GM12891 (cell line): Measurements from ENCODE around the gene SPDYE6.
"Not testable (repeated sequence)": the region's sequence is repeated elsewhere in the genome, so short reads cannot be mapped to it uniquely, and the experiment has no call there.

Experiments used
- PAX5 ChIP-seq: IDR thresholded peaks from 2 replicates; pipeline ENCODE4 v1.6.1; 2011; ENCODE audit warnings: low read length, moderate library complexity, mild to moderate bottlenecking; ENCODE audit not compliant: insufficient read depth, severe bottlenecking
- POLR2A ChIP-seq: IDR thresholded peaks from 2 replicates; pipeline ENCODE4 v1.6.1; 2011; ENCODE audit warnings: low read depth, low read length, control low read depth
- POLR2AphosphoS5 ChIP-seq: IDR thresholded peaks from 2 replicates; pipeline ENCODE4 v1.6.1; 2011; ENCODE audit warnings: low read depth, low read length, control low read depth
- POU2F2 ChIP-seq: IDR thresholded peaks from 2 replicates; pipeline ENCODE4 v1.6.1; 2011; ENCODE audit warnings: low read depth, mild to moderate bottlenecking, control low read depth, low read length, moderate library complexity
- TAF1 ChIP-seq: IDR thresholded peaks from 2 replicates; pipeline ENCODE4 v1.6.1; 2011; ENCODE audit warnings: low read depth, low read length, control low read depth

- TF ChIP-seq POLR2A, POLR2AphosphoS5, TAF1, POU2F2, PAX5: not testable (repeated sequence)
Observed at GRCh38 chr7:102335574-102335973, 20.7 kb downstream of the SPDYE6 start.
